ENCODE data around the gene PACRG.

PACRG gene

GRCh38 chr6:163296835-163297519 lies 569.2 kb downstream of the PACRG start:
- Histone ChIP-seq H2AFZ (ENCODE audit: low read depth, low read length) (no peak overlapping the region), H3K23ac (ENCODE audit: low read length in 2 of 2) (no peak overlapping the region), H3K4me1 (ENCODE audit: control insufficient read depth, insufficient read depth, low read depth, low read length) (no peaks in the 10 kb centered on the region), H3K18ac (ENCODE audit: low read depth in 1 of 2, low read length in 2 of 2) (no peak overlapping the region), H2BK15ac (ENCODE audit: low read depth, poor library complexity, severe bottlenecking) (no peak overlapping the region), H2BK5ac (ENCODE audit: low read depth, low read length, poor library complexity, severe bottlenecking) (no peak overlapping the region), H4K8ac (ENCODE audit: low read length) (no peak overlapping the region), H3K14ac (ENCODE audit: low read length in 2 of 2) (no peak overlapping the region), H2BK120ac (ENCODE audit: low read depth, low read length) (no peak overlapping the region), H3K4ac (ENCODE audit: low read depth in 1 of 2, low read length in 2 of 2) (no peak overlapping the region), H2AK5ac (ENCODE audit: low read length, severe bottlenecking) (no peak overlapping the region), H3K4me2 (ENCODE audit: low read length, poor library complexity, severe bottlenecking) (no peak overlapping the region), H3K27me3 (ENCODE audit: control insufficient read depth in 1 of 2, insufficient read depth in 1 of 2, low read length in 2 of 2) (no peaks in the 10 kb centered on the region), H3K9me3 (ENCODE audit: control insufficient read depth, low read length) (no peaks in the 10 kb centered on the region), H2BK12ac (ENCODE audit: low read length in 2 of 2) (no peak overlapping the region), H4K91ac (ENCODE audit: low read length) (no peak overlapping the region), H3K4me3 (ENCODE audit: insufficient read depth in 1 of 2, low read depth in 1 of 2, low read length in 2 of 2) (no peak overlapping the region), H3K9ac (ENCODE audit: low read length) (no peak overlapping the region), H3K79me1 (replicated peaks; ENCODE audit: low read length, poor library complexity, severe bottlenecking) (no peaks in the 10 kb centered on the region), H3K36me3 (ENCODE audit: control insufficient read depth in 1 of 2, insufficient read depth in 2 of 2, low read depth in 1 of 2, low read length in 2 of 2) (no peaks in the 10 kb centered on the region), H3K27ac (ENCODE audit: low read length, poor library complexity, severe bottlenecking) (no peak overlapping the region)
- DNase-seq: no peak
- WGBS: 58% methylated on average over 4 of the region's 6 CpGs

GRCh38 chr6:163298079-163298830 lies 570.5 kb downstream of the PACRG start:
- Histone ChIP-seq H2AK5ac (ENCODE audit: low read length, severe bottlenecking) (no peak overlapping the region), H2AFZ (ENCODE audit: low read depth, low read length) (no peak overlapping the region), H3K18ac (ENCODE audit: low read depth in 1 of 2, low read length in 2 of 2) (no peak overlapping the region), H2BK12ac (ENCODE audit: low read length in 2 of 2) (no peak overlapping the region), H3K14ac (ENCODE audit: low read length in 2 of 2) (no peak overlapping the region), H3K23ac (ENCODE audit: low read length in 2 of 2) (no peak overlapping the region), H3K4me3 (ENCODE audit: insufficient read depth in 1 of 2, low read depth in 1 of 2, low read length in 2 of 2) (no peak overlapping the region), H3K79me1 (replicated peaks; ENCODE audit: low read length, poor library complexity, severe bottlenecking) (no peaks in the 10 kb centered on the region), H3K4me1 (ENCODE audit: control insufficient read depth, insufficient read depth, low read depth, low read length) (no peaks in the 10 kb centered on the region), H4K91ac (ENCODE audit: low read length) (no peak overlapping the region), H3K4me2 (ENCODE audit: low read length, poor library complexity, severe bottlenecking) (no peak overlapping the region), H2BK120ac (ENCODE audit: low read depth, low read length) (no peak overlapping the region), H3K27ac (ENCODE audit: low read length, poor library complexity, severe bottlenecking) (no peak overlapping the region), H3K4ac (ENCODE audit: low read depth in 1 of 2, low read length in 2 of 2) (no peak overlapping the region), H2BK5ac (ENCODE audit: low read depth, low read length, poor library complexity, severe bottlenecking) (no peak overlapping the region), H3K9ac (ENCODE audit: low read length) (no peak overlapping the region), H3K27me3 (ENCODE audit: control insufficient read depth in 1 of 2, insufficient read depth in 1 of 2, low read length in 2 of 2) (no peaks in the 10 kb centered on the region), H2BK15ac (ENCODE audit: low read depth, poor library complexity, severe bottlenecking) (no peak overlapping the region), H4K8ac (ENCODE audit: low read length) (no peak overlapping the region), H3K36me3 (ENCODE audit: control insufficient read depth in 1 of 2, insufficient read depth in 2 of 2, low read depth in 1 of 2, low read length in 2 of 2) (no peaks in the 10 kb centered on the region), H3K9me3 (ENCODE audit: control insufficient read depth, low read length) (no peaks in the 10 kb centered on the region)
- DNase-seq: no peak
- WGBS: 94% methylated on average over 5 of the region's 5 CpGs

GRCh38 chr6:163300838-163301237 lies 573.1 kb downstream of the PACRG start:
- H2BK15ac ChIP-seq (ENCODE audit: low read depth, poor library complexity, severe bottlenecking): no peak overlapping the region
- H4K91ac ChIP-seq (ENCODE audit: low read length): no peak overlapping the region
- H3K18ac ChIP-seq (ENCODE audit: low read depth in 1 of 2, low read length in 2 of 2): no peak overlapping the region
- 89% methylated on average over 17 of the region's 17 CpGs for whole genome bisulfite sequencing
- H3K27me3 ChIP-seq (ENCODE audit: control insufficient read depth in 1 of 2, insufficient read depth in 1 of 2, low read length in 2 of 2): no peaks in the 10 kb centered on the region
- no peak overlapping the region for H3K4me3 ChIP-seq (ENCODE audit: insufficient read depth in 1 of 2, low read depth in 1 of 2, low read length in 2 of 2)
- no peaks in the 10 kb centered on the region for H3K9me3 ChIP-seq (ENCODE audit: control insufficient read depth, low read length)
- H3K4ac ChIP-seq (ENCODE audit: low read depth in 1 of 2, low read length in 2 of 2): no peak overlapping the region
- no peak overlapping the region for H2BK12ac ChIP-seq (ENCODE audit: low read length in 2 of 2)
- H3K4me1 ChIP-seq (ENCODE audit: control insufficient read depth, insufficient read depth, low read depth, low read length): no peaks in the 10 kb centered on the region
- no peak overlapping the region for H3K4me2 ChIP-seq (ENCODE audit: low read length, poor library complexity, severe bottlenecking)
- H3K36me3 ChIP-seq (ENCODE audit: control insufficient read depth in 1 of 2, insufficient read depth in 2 of 2, low read depth in 1 of 2, low read length in 2 of 2): no peaks in the 10 kb centered on the region
- no peak overlapping the region for H4K8ac ChIP-seq (ENCODE audit: low read length)
- no peaks in the 10 kb centered on the region for H3K79me1 ChIP-seq (replicated peaks; ENCODE audit: low read length, poor library complexity, severe bottlenecking)
- H3K9ac ChIP-seq (ENCODE audit: low read length): no peak overlapping the region
- H3K14ac ChIP-seq (ENCODE audit: low read length in 2 of 2): no peak overlapping the region
- no peak overlapping the region for H2AFZ ChIP-seq (ENCODE audit: low read depth, low read length)
- no peak overlapping the region for H3K27ac ChIP-seq (ENCODE audit: low read length, poor library complexity, severe bottlenecking)
- no peak for DNase-seq
- H2AK5ac ChIP-seq (ENCODE audit: low read length, severe bottlenecking): no peak overlapping the region
- H2BK120ac ChIP-seq (ENCODE audit: low read depth, low read length): no peak overlapping the region
- H3K23ac ChIP-seq (ENCODE audit: low read length in 2 of 2): no peak overlapping the region
- no peak overlapping the region for H2BK5ac ChIP-seq (ENCODE audit: low read depth, low read length, poor library complexity, severe bottlenecking)

- no peak overlapping the region for H3K23ac ChIP-seq (ENCODE audit: low read length in 2 of 2)
- no peak overlapping the region for H2BK15ac ChIP-seq (ENCODE audit: low read depth, poor library complexity, severe bottlenecking)
- H3K4me1 ChIP-seq (ENCODE audit: control insufficient read depth, insufficient read depth, low read depth, low read length): no peaks in the 10 kb centered on the region
- no peak overlapping the region for H2BK120ac ChIP-seq (ENCODE audit: low read depth, low read length)
- no peaks in the 10 kb centered on the region for H3K9me3 ChIP-seq (ENCODE audit: control insufficient read depth, low read length)
- H2AK5ac ChIP-seq (ENCODE audit: low read length, severe bottlenecking): no peak overlapping the region
- no peak overlapping the region for H3K4ac ChIP-seq (ENCODE audit: low read depth in 1 of 2, low read length in 2 of 2)
- H3K18ac ChIP-seq (ENCODE audit: low read depth in 1 of 2, low read length in 2 of 2): no peak overlapping the region
- no peak overlapping the region for H2BK5ac ChIP-seq (ENCODE audit: low read depth, low read length, poor library complexity, severe bottlenecking)
- H3K27ac ChIP-seq (ENCODE audit: low read length, poor library complexity, severe bottlenecking): no peak overlapping the region
- H3K4me2 ChIP-seq (ENCODE audit: low read length, poor library complexity, severe bottlenecking): no peak overlapping the region
- H3K36me3 ChIP-seq (ENCODE audit: control insufficient read depth in 1 of 2, insufficient read depth in 2 of 2, low read depth in 1 of 2, low read length in 2 of 2): no peaks in the 10 kb centered on the region
- no peaks in the 10 kb centered on the region for H3K27me3 ChIP-seq (ENCODE audit: control insufficient read depth in 1 of 2, insufficient read depth in 1 of 2, low read length in 2 of 2)
- no peak for DNase-seq
- H3K4me3 ChIP-seq (ENCODE audit: insufficient read depth in 1 of 2, low read depth in 1 of 2, low read length in 2 of 2): no peak overlapping the region
- no peak overlapping the region for H2BK12ac ChIP-seq (ENCODE audit: low read length in 2 of 2)
- no peak overlapping the region for H3K9ac ChIP-seq (ENCODE audit: low read length)
- no peak overlapping the region for H2AFZ ChIP-seq (ENCODE audit: low read depth, low read length)
- H4K91ac ChIP-seq (ENCODE audit: low read length): no peak overlapping the region
- H3K14ac ChIP-seq (ENCODE audit: low read length in 2 of 2): no peak overlapping the region
- H3K79me1 ChIP-seq (replicated peaks; ENCODE audit: low read length, poor library complexity, severe bottlenecking): no peaks in the 10 kb centered on the region
- no peak overlapping the region for H4K8ac ChIP-seq (ENCODE audit: low read length)
- 89% methylated on average over 8 of the region's 8 CpGs for WGBS
Measured at GRCh38 chr6:163301726-163302635, 574.2 kb downstream of the PACRG start.
